Stimulated activated CD4-positive, alpha-beta T cell treated with anti-CD3 and anti-CD28 coated beads, TNF-alpha, amount 100 ng/mL, for 24 hours (primary cell): Measurements from ENCODE around the gene TANC2.

ENCODE experiments used
- DNase-seq, 3 experiments: peaks; one replicate each; pipeline ENCODE4 v3.0.0-alpha.2; 2020; ENCODE audit warnings: low read depth in 3 of 3

Gene TANC2

GRCh38 chr17:63001689-63002394 is 35.8 kb downstream of the TANC2 start:
- DNase-seq, result no peak

- DNase-seq, result no peak
Measured at GRCh38 chr17:63002625-63003024, 36.6 kb downstream of the TANC2 start.

- no peak for DNase-seq
Measured at GRCh38 chr17:63015824-63016223, 49.8 kb downstream of the TANC2 start.
